ENCODE results near the gene POLR1D.

GRCh38 chr13:27666951-27667350, 45.3 kb downstream of the POLR1D start:
- TF ChIP-seq ATF1 (CRISPR knock-in tag; IDR thresholded peaks at IDR 0.05): no peak
- no peak for TF ChIP-seq ZNF121 (CRISPR knock-in tag; IDR thresholded peaks at IDR 0.05)
- no peak for TF ChIP-seq CTCF (IDR thresholded peaks at IDR 0.05)
- TF ChIP-seq, protein P1, sequence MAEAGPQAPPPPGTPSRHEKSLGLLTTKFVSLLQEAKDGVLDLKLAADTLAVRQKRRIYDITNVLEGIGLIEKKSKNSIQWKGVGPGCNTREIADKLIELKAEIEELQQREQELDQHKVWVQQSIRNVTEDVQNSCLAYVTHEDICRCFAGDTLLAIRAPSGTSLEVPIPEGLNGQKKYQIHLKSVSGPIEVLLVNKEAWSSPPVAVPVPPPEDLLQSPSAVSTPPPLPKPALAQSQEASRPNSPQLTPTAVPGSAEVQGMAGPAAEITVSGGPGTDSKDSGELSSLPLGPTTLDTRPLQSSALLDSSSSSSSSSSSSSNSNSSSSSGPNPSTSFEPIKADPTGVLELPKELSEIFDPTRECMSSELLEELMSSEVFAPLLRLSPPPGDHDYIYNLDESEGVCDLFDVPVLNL (CRISPR knock-in tag; IDR thresholded peaks at IDR 0.05; ENCODE audit: borderline replicate concordance, low read depth): no peak
- TF ChIP-seq CREB1 (CRISPR knock-in tag; IDR thresholded peaks at IDR 0.05): no peak
- no peak for TF ChIP-seq FOXJ3 (CRISPR knock-in tag; IDR thresholded peaks at IDR 0.05; ENCODE audit: borderline replicate concordance)
- no peak for TF ChIP-seq CREM (CRISPR knock-in tag; IDR thresholded peaks at IDR 0.05)
- TF ChIP-seq FOXP1 (CRISPR knock-in tag; IDR thresholded peaks at IDR 0.05; ENCODE audit: borderline replicate concordance): no peak
